ENCODE data around the gene TUBA1B.

The TUBA1B gene

DNA sequence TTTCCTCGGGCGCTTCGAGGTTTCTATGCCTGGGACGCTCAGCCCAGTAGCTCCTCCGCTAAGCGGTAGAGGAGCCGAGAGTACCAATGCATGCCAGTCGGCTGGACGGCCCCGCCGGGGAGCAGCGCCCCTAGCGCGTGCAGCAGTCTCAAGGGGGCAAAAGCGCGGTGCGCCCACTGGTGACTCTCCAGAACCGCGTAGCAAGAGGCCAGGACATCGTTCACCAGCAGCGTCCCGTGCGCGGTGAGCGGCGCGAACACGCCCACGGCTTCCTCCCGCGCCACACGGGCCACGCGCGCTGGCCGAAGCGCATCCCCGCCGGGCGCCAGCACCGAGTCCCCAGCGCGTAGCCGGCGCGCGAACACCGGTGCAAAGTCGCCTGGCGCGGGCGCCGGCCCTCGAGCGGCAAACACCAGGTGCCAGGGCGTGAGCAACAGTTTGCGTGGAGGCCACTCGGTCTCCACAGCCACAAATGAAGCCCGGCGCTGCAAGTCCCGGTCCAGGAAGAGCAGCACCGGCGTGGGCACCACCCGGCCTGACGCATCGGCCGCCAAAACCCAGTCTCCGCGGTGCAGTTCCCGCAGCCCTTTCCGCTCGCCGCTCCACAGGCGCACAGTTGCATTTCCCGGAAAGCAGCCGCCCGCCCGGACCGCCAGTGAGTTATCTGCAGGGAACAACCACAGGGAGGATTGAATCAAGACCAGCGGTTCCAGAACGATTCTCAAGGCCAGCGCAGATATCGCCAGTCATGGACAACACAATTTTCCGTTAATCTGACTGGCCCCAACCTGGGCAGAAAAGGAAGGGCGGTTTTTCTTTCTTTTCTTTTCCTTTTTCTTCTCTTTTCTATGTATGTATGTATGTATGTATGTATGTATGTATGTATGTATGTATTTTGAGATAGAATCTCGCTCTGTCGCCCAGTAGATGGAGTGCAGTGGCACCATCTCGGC is 41.1 kb downstream of the TUBA1B start:
- DNase-seq: peak in 2 of 5 donors; percentile 16 to 57

DNA sequence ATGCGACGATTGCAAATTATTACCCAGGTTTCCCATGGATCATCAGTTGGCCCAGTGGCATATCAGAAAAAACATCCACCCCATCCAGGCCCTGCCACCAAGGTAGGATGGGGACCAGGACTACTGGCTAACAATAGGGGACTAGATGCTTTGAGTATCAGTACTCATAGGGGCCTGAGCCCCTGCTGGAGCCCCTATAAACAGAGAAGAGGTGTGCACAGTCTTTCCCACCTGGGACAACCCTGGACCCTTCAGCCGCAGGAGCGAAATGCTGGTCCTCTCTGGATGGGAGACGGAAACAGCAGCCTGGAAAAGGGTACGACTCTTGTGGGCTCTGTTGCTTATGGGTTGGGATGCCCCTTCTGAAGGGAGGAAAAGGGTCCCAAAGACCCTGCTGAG is 42.3 kb downstream of the TUBA1B start:
- DNase-seq: no peak

DNA sequence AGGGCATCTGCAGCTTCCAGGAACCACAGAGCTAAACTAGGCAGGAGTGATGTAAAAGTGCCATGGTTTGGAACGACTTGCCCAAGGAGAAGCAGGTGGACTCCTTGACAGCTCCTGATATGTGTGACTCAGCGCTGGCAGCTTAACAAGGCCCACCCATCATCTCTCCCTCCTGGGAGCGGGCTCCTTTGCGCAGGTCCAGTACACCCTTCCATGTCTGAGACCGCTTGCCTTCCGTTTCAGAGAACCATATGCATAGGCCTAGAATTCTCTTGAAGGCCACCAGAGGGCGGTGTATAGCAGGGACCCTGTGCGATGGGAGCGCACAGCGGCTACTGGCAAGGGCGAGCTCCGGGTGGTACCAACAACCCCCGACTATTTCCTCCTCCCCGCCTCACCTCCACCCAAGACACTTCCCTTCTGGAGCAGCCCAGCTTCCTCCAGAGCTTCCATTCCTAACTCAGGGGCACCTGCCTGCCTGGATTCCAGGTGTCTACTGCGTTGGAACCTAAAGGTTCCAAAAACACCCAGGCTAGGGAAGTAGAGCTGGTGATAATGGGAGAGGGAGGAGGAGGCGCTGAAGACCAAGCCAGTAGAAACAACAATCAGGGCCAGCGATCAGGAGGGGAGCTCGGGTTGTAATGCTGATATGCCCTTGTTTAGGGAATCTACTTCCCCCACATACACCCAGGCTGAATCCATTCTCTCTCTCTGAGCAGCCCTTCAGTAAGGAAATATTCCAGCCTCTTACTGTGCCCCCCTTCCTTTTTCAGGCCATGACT is 42.9 kb downstream of the TUBA1B start:
- DNase-seq: peak; percentile 24 to 81 (median 55)

GRCh38 chr12:49086116-49086515 is 45.1 kb downstream of the TUBA1B start:
- no peak for DNase-seq

GRCh38 chr12:49084438-49084837 is 46.8 kb downstream of the TUBA1B start:
- no peak for DNase-seq

GRCh38 chr12:49079793-49080192 is 51.4 kb downstream of the TUBA1B start:
- no peak for DNase-seq

Data from T-helper 1 cell (primary cell).